Mesenchymal stem cell (in vitro differentiated cells and primary cell): ENCODE results near the gene CPNE4.

ENCODE experiments used
- DNase-seq: peaks from one replicate; pipeline ENCODE4 v3.0.0-alpha.2; 2013
- H2AFZ ChIP-seq: one replicate; pipeline ENCODE4 v1.6.1; 2013; ENCODE audit warnings: low read depth, mild to moderate bottlenecking, control low read depth, inconsistent platforms, low read length, moderate library complexity
- H2AK5ac ChIP-seq: 2 replicates; pipeline ENCODE4 v1.6.1; 2013; ENCODE audit warnings: low read length, moderate library complexity, mild to moderate bottlenecking, inconsistent platforms; ENCODE audit not compliant: severe bottlenecking
- H2BK120ac ChIP-seq: one replicate; pipeline ENCODE4 v1.6.1; 2013; ENCODE audit warnings: low read depth, mild to moderate bottlenecking, inconsistent platforms, low read length, moderate library complexity
- H2BK12ac ChIP-seq, 2 experiments: one replicate each; pipeline ENCODE4 v1.6.1; 2013; ENCODE audit warnings: inconsistent platforms in 2 of 2, low read length in 2 of 2, mild to moderate bottlenecking in 2 of 2, moderate library complexity in 2 of 2, control low read depth in 1 of 2
- H2BK15ac ChIP-seq: one replicate; pipeline ENCODE4 v1.6.1; 2013; ENCODE audit warnings: mild to moderate bottlenecking, low read depth, inconsistent platforms; ENCODE audit not compliant: poor library complexity, severe bottlenecking
- H2BK5ac ChIP-seq: 2 replicates; pipeline ENCODE4 v1.6.1; 2013; ENCODE audit warnings: low read depth, mild to moderate bottlenecking, low read length, control low read depth, inconsistent platforms; ENCODE audit not compliant: poor library complexity, severe bottlenecking
- H3K14ac ChIP-seq, 2 experiments: one replicate each; pipeline ENCODE4 v1.6.1; 2013; ENCODE audit warnings: inconsistent platforms in 2 of 2, low read length in 2 of 2, control low read depth in 1 of 2, mild to moderate bottlenecking in 1 of 2, moderate library complexity in 1 of 2
- H3K18ac ChIP-seq, 2 experiments: one replicate each; pipeline ENCODE4 v1.6.1; 2013; ENCODE audit warnings: inconsistent platforms in 2 of 2, low read length in 2 of 2, control low read depth in 1 of 2, low read depth in 1 of 2, mild to moderate bottlenecking in 1 of 2
- H3K23ac ChIP-seq, 2 experiments: one replicate each; pipeline ENCODE4 v1.6.1; 2013; ENCODE audit warnings: inconsistent platforms in 2 of 2, low read length in 2 of 2, mild to moderate bottlenecking in 2 of 2, moderate library complexity in 2 of 2, control low read depth in 1 of 2
- H3K27ac ChIP-seq: 2 replicates; pipeline ENCODE4 v1.5.1; 2013; ENCODE audit warnings: mild to moderate bottlenecking, moderate library complexity, low read length, control low read depth, inconsistent platforms; ENCODE audit not compliant: poor library complexity, severe bottlenecking
- H3K27me3 ChIP-seq, 2 experiments: 2 replicates each; pipeline versions ENCODE4 v1.6.1 to v1.7.0; 2013; ENCODE audit warnings: low read length in 2 of 2, mild to moderate bottlenecking in 2 of 2, moderate library complexity in 2 of 2, control low read depth in 1 of 2, inconsistent platforms in 1 of 2; ENCODE audit not compliant: control insufficient read depth in 1 of 2, insufficient read depth in 1 of 2
- H3K36me3 ChIP-seq, 2 experiments: 2 replicates each; pipeline versions ENCODE4 v1.6.1 to v1.7.0; 2013; ENCODE audit warnings: low read length in 2 of 2, control low read depth in 1 of 2, inconsistent platforms in 1 of 2, low read depth in 1 of 2, mild to moderate bottlenecking in 1 of 2; ENCODE audit not compliant: insufficient read depth in 2 of 2, control insufficient read depth in 1 of 2
- H3K4ac ChIP-seq, 2 experiments: one replicate each; pipeline ENCODE4 v1.6.1; 2013; ENCODE audit warnings: inconsistent platforms in 2 of 2, low read length in 2 of 2, mild to moderate bottlenecking in 2 of 2, moderate library complexity in 2 of 2, control low read depth in 1 of 2, low read depth in 1 of 2
- H3K4me1 ChIP-seq: 2 replicates; pipeline ENCODE4 v1.6.1; 2013; ENCODE audit warnings: low read depth, low read length, control low read depth; ENCODE audit not compliant: control insufficient read depth, insufficient read depth
- H3K4me2 ChIP-seq: 2 replicates; pipeline ENCODE4 v1.6.1; 2013; ENCODE audit warnings: low read length, mild to moderate bottlenecking, inconsistent platforms; ENCODE audit not compliant: poor library complexity, severe bottlenecking
- H3K4me3 ChIP-seq, 2 experiments: 2 replicates each; pipeline versions ENCODE4 v1.5.1 to v1.7.0; 2013; ENCODE audit warnings: low read length in 2 of 2, mild to moderate bottlenecking in 2 of 2, control low read depth in 1 of 2, low read depth in 1 of 2; ENCODE audit not compliant: insufficient read depth in 1 of 2
- H3K79me1 ChIP-seq: replicated peaks from 2 replicates; pipeline ENCODE4 v1.6.1; 2013; ENCODE audit warnings: mild to moderate bottlenecking, control low read depth, low read length, inconsistent platforms; ENCODE audit not compliant: poor library complexity, severe bottlenecking
- H3K9ac ChIP-seq: 2 replicates; pipeline ENCODE4 v1.7.0; 2013; ENCODE audit warnings: mild to moderate bottlenecking, low read length, moderate library complexity
- H3K9me3 ChIP-seq: 2 replicates; pipeline ENCODE4 v1.7.0; 2013; ENCODE audit warnings: mild to moderate bottlenecking, low read length; ENCODE audit not compliant: control insufficient read depth
- H4K8ac ChIP-seq: one replicate; pipeline ENCODE4 v1.6.1; 2013; ENCODE audit warnings: inconsistent platforms, mild to moderate bottlenecking, low read length, moderate library complexity
- H4K91ac ChIP-seq: one replicate; pipeline ENCODE4 v1.6.1; 2013; ENCODE audit warnings: mild to moderate bottlenecking, low read length, inconsistent platforms
- WGBS: methylation state at CpG from one replicate; pipeline ENCODE4 v1.1.7; 2013; ENCODE audit warnings: mixed read lengths; 5-methylcytosine and 5-hydroxymethylcytosine counted together

The CPNE4 gene

GRCh38 chr3:131555456-131555855, 479.4 kb downstream of the CPNE4 start:
- Histone ChIP-seq H3K27ac (no peak overlapping the region), H3K23ac (no peak overlapping the region), H3K4ac (no peak overlapping the region), H3K4me2 (no peak overlapping the region), H3K9ac (no peak overlapping the region), H3K4me1 (no peaks in the 10 kb centered on the region), H3K4me3 (no peak overlapping the region), H4K8ac (no peak overlapping the region), H3K14ac (no peak overlapping the region), H2BK15ac (no peak overlapping the region), H3K18ac (no peak overlapping the region), H2BK120ac (no peak overlapping the region), H2AFZ (no peak overlapping the region), H3K27me3 (peaks cover 0 to 4% of the 10 kb centered on the region in 2 experiments), H2AK5ac (no peak overlapping the region), H3K9me3 (no peaks in the 10 kb centered on the region), H2BK5ac (no peak overlapping the region), H2BK12ac (no peak overlapping the region), H4K91ac (no peak overlapping the region), H3K36me3 (no peaks in the 10 kb centered on the region), H3K79me1 (no peaks in the 10 kb centered on the region)
- no peak for DNase-seq
- no CpG with 5 or more reads among the region's 2 CpGs for WGBS

- H3K27me3 ChIP-seq: no peaks in the 10 kb centered on the region
- no peaks in the 10 kb centered on the region for H3K4me1 ChIP-seq
- H2BK5ac ChIP-seq: no peak overlapping the region
- H2BK120ac ChIP-seq: no peak overlapping the region
- DNase-seq: no peak
- H3K4me2 ChIP-seq: no peak overlapping the region
- no peak overlapping the region for H3K27ac ChIP-seq
- H3K14ac ChIP-seq: no peak overlapping the region
- 83% methylated on average over 3 of the region's 3 CpGs for WGBS
- H3K23ac ChIP-seq: no peak overlapping the region
- no peak overlapping the region for H2AFZ ChIP-seq
- no peak overlapping the region for H4K91ac ChIP-seq
- H3K18ac ChIP-seq: no peak overlapping the region
- no peak overlapping the region for H3K9ac ChIP-seq
- H2BK15ac ChIP-seq: no peak overlapping the region
- H3K4me3 ChIP-seq: no peak overlapping the region
- H3K9me3 ChIP-seq: no peaks in the 10 kb centered on the region
- H2AK5ac ChIP-seq: no peak overlapping the region
- no peaks in the 10 kb centered on the region for H3K36me3 ChIP-seq
- H3K4ac ChIP-seq: no peak overlapping the region
- no peak overlapping the region for H4K8ac ChIP-seq
- H2BK12ac ChIP-seq: no peak overlapping the region
- H3K79me1 ChIP-seq: no peaks in the 10 kb centered on the region
These were observed 481.1 kb downstream of the CPNE4 start for GRCh38 chr3:131553495-131554247.

DNA sequence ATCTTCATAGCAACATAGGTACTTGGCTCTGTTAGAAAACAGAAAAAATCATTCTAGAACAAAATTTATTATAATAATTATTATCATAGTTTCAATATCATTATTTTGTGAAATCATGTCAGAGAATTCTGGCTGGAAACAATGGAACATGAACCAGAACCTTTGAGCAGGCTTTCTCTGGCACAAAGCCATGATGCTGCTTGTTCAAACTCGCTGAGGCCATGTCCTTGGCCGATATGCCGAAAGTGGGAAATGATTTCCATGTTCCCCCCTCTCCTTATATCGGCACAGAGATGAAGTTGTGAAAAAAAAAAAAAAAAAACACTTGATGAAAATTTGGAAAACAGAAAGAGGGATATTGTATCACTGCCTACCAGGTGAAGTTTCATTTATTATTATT, 483.1 kb downstream of the CPNE4 start:
- H2AFZ ChIP-seq: no peak overlapping the region
- H3K14ac ChIP-seq: no peak overlapping the region
- 100% methylated on average over 2 of the region's 4 CpGs for WGBS

DNA sequence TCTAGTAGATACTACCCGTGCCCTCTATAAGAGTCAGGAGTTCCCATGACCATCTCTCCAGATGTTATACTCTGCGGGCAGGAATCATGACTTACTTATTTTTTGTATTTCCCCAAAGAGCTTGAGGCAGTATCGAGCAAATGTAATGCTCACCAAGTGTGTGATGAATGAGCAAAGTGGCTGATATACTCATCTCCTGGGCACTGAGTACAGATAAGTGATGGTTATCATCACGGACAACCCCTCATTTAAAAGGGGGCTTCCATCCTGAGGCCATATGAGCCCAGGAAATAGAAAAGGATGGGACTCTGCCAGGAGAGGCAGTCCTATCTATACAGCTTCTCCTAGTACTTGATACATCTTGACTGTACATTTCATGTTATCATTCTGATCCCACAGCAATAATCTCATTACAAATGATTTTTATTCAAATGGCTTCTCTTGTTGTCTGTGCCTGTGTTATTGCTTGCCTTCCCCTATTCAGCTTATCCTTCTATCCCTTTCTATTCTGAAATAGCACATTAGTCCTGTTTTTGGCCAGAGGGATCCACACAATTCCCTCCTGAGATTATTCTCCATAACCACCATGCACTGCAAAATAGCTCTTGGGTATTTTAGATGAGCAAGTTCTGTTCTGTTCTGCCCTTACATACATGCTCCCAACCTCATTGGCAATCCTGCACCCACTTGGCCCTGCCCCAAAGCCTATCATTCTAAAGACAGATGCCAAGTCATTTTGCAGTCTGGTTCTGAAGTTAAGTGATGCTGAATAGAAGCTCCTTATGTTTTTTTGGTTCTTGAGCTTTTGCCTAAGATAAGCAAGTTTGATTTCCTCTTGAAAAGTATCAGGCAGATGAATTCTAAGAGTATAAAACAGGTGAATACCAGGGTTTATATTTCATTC, 484.0 kb downstream of the CPNE4 start:
- Histone ChIP-seq H3K27me3 (no peaks in the 10 kb centered on the region), H3K4me3 (no peak overlapping the region), H3K79me1 (no peaks in the 10 kb centered on the region), H2AK5ac (no peak overlapping the region), H3K9ac (no peak overlapping the region), H2BK15ac (no peak overlapping the region), H3K4me1 (no peaks in the 10 kb centered on the region), H2AFZ (no peak overlapping the region), H2BK120ac (no peak overlapping the region), H2BK12ac (no peak overlapping the region), H3K4ac (no peak overlapping the region), H3K4me2 (no peak overlapping the region), H4K91ac (no peak overlapping the region), H4K8ac (no peak overlapping the region), H3K18ac (no peak overlapping the region), H3K23ac (no peak overlapping the region), H3K9me3 (no peaks in the 10 kb centered on the region), H2BK5ac (no peak overlapping the region), H3K14ac (no peak overlapping the region), H3K36me3 (no peaks in the 10 kb centered on the region), H3K27ac (no peak overlapping the region)
- DNase-seq: no peak
- 86% methylated on average over 4 of the region's 4 CpGs for WGBS

More for the DNA sequence above, 483.1 kb downstream of the CPNE4 start:
- H3K9me3 ChIP-seq: no peaks in the 10 kb centered on the region
- no peak overlapping the region for H3K18ac ChIP-seq
- no peak overlapping the region for H3K4ac ChIP-seq
- no peak overlapping the region for H4K8ac ChIP-seq
- no peak overlapping the region for H2BK15ac ChIP-seq
- H3K4me1 ChIP-seq: no peaks in the 10 kb centered on the region
- H3K36me3 ChIP-seq: no peaks in the 10 kb centered on the region
- no peak for DNase-seq
- H2BK5ac ChIP-seq: no peak overlapping the region
- no peaks in the 10 kb centered on the region for H3K27me3 ChIP-seq
- no peak overlapping the region for H3K9ac ChIP-seq
- no peak overlapping the region for H4K91ac ChIP-seq
- H3K23ac ChIP-seq: no peak overlapping the region
- no peak overlapping the region for H2AK5ac ChIP-seq
- no peak overlapping the region for H3K4me3 ChIP-seq
- no peak overlapping the region for H3K27ac ChIP-seq
- H3K4me2 ChIP-seq: no peak overlapping the region
- no peak overlapping the region for H2BK12ac ChIP-seq
- no peak overlapping the region for H2BK120ac ChIP-seq
- no peaks in the 10 kb centered on the region for H3K79me1 ChIP-seq
